Endodermal cell (in vitro differentiated cells): Measurements from ENCODE around the gene GTF3C1. TPM values are rescaled to one million over a fixed set of nuclear protein-coding genes. Genes with fewer than 3 reads are reported as not detected.

Source experiments
- DNase-seq: peaks from one replicate; pipeline ENCODE4 v3.0.0-alpha.2; 2017
- H3K27ac ChIP-seq: 2 replicates; pipeline ENCODE4 v1.5.1; 2013; ENCODE audit warnings: mild to moderate bottlenecking, low read depth, low read length, moderate library complexity
- H3K27me3 ChIP-seq: 2 replicates; pipeline ENCODE4 v1.6.1; 2013; ENCODE audit warnings: mild to moderate bottlenecking, low read length, moderate library complexity; ENCODE audit not compliant: insufficient read depth, control insufficient read depth, poor library complexity, severe bottlenecking
- H3K36me3 ChIP-seq: 2 replicates; pipeline ENCODE4 v1.7.0; 2013; ENCODE audit warnings: mild to moderate bottlenecking, low read length, moderate library complexity; ENCODE audit not compliant: control insufficient read depth, insufficient read depth
- H3K4me1 ChIP-seq: one replicate; pipeline ENCODE4 v1.7.0; 2013; ENCODE audit warnings: low read length; ENCODE audit not compliant: control insufficient read depth, insufficient read depth
- H3K4me3 ChIP-seq: 2 replicates; pipeline ENCODE4 v1.5.1; 2013; ENCODE audit warnings: mild to moderate bottlenecking, low read length, moderate library complexity
- H3K9ac ChIP-seq: 2 replicates; pipeline ENCODE4 v1.6.1; 2013; ENCODE audit warnings: mild to moderate bottlenecking, low read length, moderate library complexity; ENCODE audit not compliant: poor library complexity, severe bottlenecking; ENCODE audit errors: extremely low read depth
- H3K9me3 ChIP-seq: 2 replicates; pipeline ENCODE4 v1.6.1; 2013; ENCODE audit warnings: mild to moderate bottlenecking, low read length, moderate library complexity; ENCODE audit not compliant: control insufficient read depth
- H3K27ac Mint-ChIP-seq: 2 replicates; pipeline ENCODE4 v1.8.0; 2020; ENCODE audit warnings: mixed read lengths
- H3K27me3 Mint-ChIP-seq: 2 replicates; pipeline ENCODE4 v1.8.0; 2021; ENCODE audit warnings: mild to moderate bottlenecking, mixed read lengths; ENCODE audit not compliant: insufficient read depth
- H3K36me3 Mint-ChIP-seq: 2 replicates; pipeline ENCODE4 v1.8.0; 2020; ENCODE audit warnings: low read depth, mixed read lengths
- H3K4me1 Mint-ChIP-seq: 2 replicates; pipeline ENCODE4 v1.8.0; 2020; ENCODE audit warnings: mixed read lengths
- H3K4me3 Mint-ChIP-seq: 2 replicates; pipeline ENCODE4 v1.8.0; 2020; ENCODE audit warnings: mild to moderate bottlenecking, moderate library complexity, mixed read lengths
- H3K9me3 Mint-ChIP-seq: 2 replicates; pipeline ENCODE4 v1.8.0; 2020; ENCODE audit warnings: mild to moderate bottlenecking, mixed read lengths
- WGBS, 2 experiments: methylation state at CpG; one replicate each; pipeline versions ENCODE4 v1.1.5 to v1.1.7; 2013; ENCODE audit warnings: missing lambda C conversion rate in 2 of 2, mixed read lengths in 1 of 2; ENCODE audit not compliant: insufficient coverage in 1 of 2, insufficient read length in 1 of 2; 5-methylcytosine and 5-hydroxymethylcytosine counted together
- total RNA-seq, 2 donors: library from RNA; stranded (reverse); fragmentation: NEBNext Ultra II Directional in 1 of 2; extraction: Animal tissue kit (Norgen Biotek cat#: 25700) in 1 of 2; gene quantifications; 2 replicates in 1 of 2; 3 replicates in 1 of 2; pipeline ENCODE4 v1.2.1, GENCODE V29; 2021
- TF ChIP-seq, protein P1 (sequence below): fragments of 200-600 bp; sonication (generic); conservative IDR thresholded peaks from 2 replicates; pipeline ENCODE4 v1.5.0; 2021; ENCODE audit warnings: antibody characterized with exemption, mild to moderate bottlenecking

GTF3C1 gene
- total RNA-seq, 2 donors from 2014 or later = 138 TPM

DNA sequence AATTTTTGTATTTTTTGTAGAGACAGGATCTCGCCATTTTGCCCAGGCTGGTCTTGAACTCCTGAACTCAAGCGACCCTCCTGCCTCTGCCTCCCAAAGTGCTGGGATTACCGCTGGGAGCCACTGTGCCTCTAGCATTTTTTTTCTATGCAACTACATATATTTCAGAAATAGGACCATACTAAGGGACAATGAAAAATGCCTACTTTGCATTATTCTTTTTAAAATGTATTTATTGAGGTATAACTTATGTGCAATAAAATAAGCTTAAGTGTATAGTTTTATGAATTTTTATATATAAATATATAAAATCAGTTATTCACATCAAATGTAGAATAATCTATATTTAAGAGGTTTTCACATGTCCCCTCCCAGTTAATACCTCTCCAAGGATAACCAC, 38.3 kb upstream of the GTF3C1 start:
- Histone ChIP-seq H3K4me3 (no peak overlapping the region), H3K27ac (no peak overlapping the region), H3K27me3 (no peaks in the 10 kb centered on the region), H3K9ac (no peak overlapping the region), H3K4me1 (no peaks in the 10 kb centered on the region), H3K36me3 (peaks cover 12% of the 10 kb centered on the region), H3K9me3 (peaks cover 24% of the 10 kb centered on the region)
- Mint-ChIP-seq H3K9me3 (peaks cover 9% of the 10 kb centered on the region), H3K27ac (no peak overlapping the region), H3K36me3 (peaks cover 50% of the 10 kb centered on the region), H3K4me3 (no peak overlapping the region), H3K4me1 (peaks cover 6% of the 10 kb centered on the region), H3K27me3 (no peaks in the 10 kb centered on the region)
- TF ChIP-seq, protein P1, sequence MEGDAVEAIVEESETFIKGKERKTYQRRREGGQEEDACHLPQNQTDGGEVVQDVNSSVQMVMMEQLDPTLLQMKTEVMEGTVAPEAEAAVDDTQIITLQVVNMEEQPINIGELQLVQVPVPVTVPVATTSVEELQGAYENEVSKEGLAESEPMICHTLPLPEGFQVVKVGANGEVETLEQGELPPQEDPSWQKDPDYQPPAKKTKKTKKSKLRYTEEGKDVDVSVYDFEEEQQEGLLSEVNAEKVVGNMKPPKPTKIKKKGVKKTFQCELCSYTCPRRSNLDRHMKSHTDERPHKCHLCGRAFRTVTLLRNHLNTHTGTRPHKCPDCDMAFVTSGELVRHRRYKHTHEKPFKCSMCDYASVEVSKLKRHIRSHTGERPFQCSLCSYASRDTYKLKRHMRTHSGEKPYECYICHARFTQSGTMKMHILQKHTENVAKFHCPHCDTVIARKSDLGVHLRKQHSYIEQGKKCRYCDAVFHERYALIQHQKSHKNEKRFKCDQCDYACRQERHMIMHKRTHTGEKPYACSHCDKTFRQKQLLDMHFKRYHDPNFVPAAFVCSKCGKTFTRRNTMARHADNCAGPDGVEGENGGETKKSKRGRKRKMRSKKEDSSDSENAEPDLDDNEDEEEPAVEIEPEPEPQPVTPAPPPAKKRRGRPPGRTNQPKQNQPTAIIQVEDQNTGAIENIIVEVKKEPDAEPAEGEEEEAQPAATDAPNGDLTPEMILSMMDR = no peak
- DNase-seq = no peak
- WGBS, 2 experiments = 86 to 95% methylated on average over 1 to 3 of the region's 3 CpGs

DNA sequence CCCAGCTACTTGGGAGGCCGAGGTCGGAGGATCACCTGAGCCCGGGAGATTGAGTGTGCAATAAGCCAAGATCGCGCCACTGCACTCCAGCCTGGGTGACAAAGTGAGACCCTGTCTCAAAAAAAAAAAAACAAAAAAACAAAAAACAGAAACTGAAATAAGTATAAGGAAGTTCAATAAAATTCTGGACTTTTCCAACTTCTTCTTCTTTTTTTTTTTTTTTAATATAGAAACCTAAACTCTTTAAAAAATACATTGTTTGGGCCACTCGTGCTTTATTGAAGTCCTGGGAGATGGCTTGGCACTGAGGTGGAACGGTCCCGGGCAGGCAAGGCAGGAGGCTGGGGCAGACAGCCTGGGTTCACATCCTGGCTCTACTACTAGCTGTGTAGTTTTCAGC, 37.0 kb upstream of the GTF3C1 start:
- H3K9me3 ChIP-seq = peaks cover 24% of the 10 kb centered on the region
- H3K36me3 Mint-ChIP-seq = peaks cover 46% of the 10 kb centered on the region

DNA sequence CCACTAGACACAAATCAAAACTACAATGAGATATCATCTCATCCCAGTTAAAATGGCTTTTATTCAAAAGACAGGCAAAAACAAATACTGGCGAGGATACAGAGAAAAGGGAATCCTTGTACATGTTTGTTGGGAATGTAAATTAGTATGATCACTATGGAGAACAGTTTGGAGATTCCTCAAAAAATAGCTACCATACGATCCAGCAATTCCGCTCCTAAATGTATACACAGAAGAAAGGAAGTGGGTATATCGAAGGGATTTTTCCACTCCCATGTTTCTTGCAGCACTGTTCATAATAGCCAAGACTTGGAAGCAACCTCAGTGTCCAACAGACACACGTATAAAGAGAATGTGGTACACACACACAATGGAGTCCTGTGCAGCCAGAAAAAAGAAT, 35.5 kb upstream of the GTF3C1 start:
- H3K4me3 Mint-ChIP-seq = no peak overlapping the region
- 96 to 100% methylated on average over 3 to 5 of the region's 5 CpGs for WGBS, 2 experiments

More for the DNA sequence above, 37.0 kb upstream of the GTF3C1 start:
- Histone ChIP-seq H3K4me3 (no peak overlapping the region), H3K36me3 (peaks cover 12% of the 10 kb centered on the region), H3K4me1 (peaks cover 6% of the 10 kb centered on the region), H3K27ac (no peak overlapping the region), H3K9ac (no peak overlapping the region), H3K27me3 (no peaks in the 10 kb centered on the region)
- TF ChIP-seq, protein P1 = no peak
- no peaks in the 10 kb centered on the region for H3K27me3 Mint-ChIP-seq
- no peak for DNase-seq
- 81 to 97% methylated on average over 6 to 8 of the region's 8 CpGs for WGBS, 2 experiments
- peaks cover 9% of the 10 kb centered on the region for H3K9me3 Mint-ChIP-seq
- no peak overlapping the region for H3K27ac Mint-ChIP-seq
- no peak overlapping the region for H3K4me3 Mint-ChIP-seq
- H3K4me1 Mint-ChIP-seq = peaks cover 19% of the 10 kb centered on the region

More for the DNA sequence above, 35.5 kb upstream of the GTF3C1 start:
- H3K27ac Mint-ChIP-seq = no peak overlapping the region
- H3K4me1 Mint-ChIP-seq = peaks cover 19% of the 10 kb centered on the region
- Histone ChIP-seq H3K27ac (no peak overlapping the region), H3K36me3 (peaks cover 12% of the 10 kb centered on the region), H3K4me1 (peaks cover 6% of the 10 kb centered on the region), H3K4me3 (no peak overlapping the region), H3K9me3 (peaks cover 24% of the 10 kb centered on the region), H3K9ac (no peak overlapping the region), H3K27me3 (no peaks in the 10 kb centered on the region)
- TF ChIP-seq, protein P1 = no peak
- peaks cover 9% of the 10 kb centered on the region for H3K9me3 Mint-ChIP-seq
- peaks cover 49% of the 10 kb centered on the region for H3K36me3 Mint-ChIP-seq
- H3K27me3 Mint-ChIP-seq = no peaks in the 10 kb centered on the region
- no peak for DNase-seq
